Lung microvascular endothelial cell (primary cell): Measurements from ENCODE around the gene PTPRG. TPM values are rescaled to one million over a fixed set of nuclear protein-coding genes. Genes with fewer than 3 reads are reported as not detected.

Experiments
- DNase-seq, 2 donors: peaks; one replicate each; pipeline versions ENCODE4 v3.0.0 to v3.0.0-alpha.2; 2010; ENCODE audit warnings: low read depth in 2 of 2
- total RNA-seq: library from RNA; depleted of rRNA; stranded (reverse); fragments of >200 nt; gene quantifications from 2 replicates; pipeline ENCODE4 v1.2.1, GENCODE V29; 2014

Gene PTPRG
- total RNA-seq, 1 donor from 2014 or later: 5.8 TPM

GRCh38 chr3:61583890-61584875, 22.8 kb downstream of the PTPRG start:
- DNase-seq: no peak

- peak in 1 of 2 donors; percentile 53 for DNase-seq
Measured at GRCh38 chr3:61589856-61590255, 28.5 kb downstream of the PTPRG start.

GRCh38 chr3:61591300-61591699, 29.9 kb downstream of the PTPRG start:
- no peak for DNase-seq

GRCh38 chr3:61593446-61594029, 32.2 kb downstream of the PTPRG start:
- no peak for DNase-seq

- no peak for DNase-seq
Measured at GRCh38 chr3:61594144-61594963, 33.0 kb downstream of the PTPRG start.

- DNase-seq: peak in 1 of 2 donors; percentile 7
Measured at GRCh38 chr3:61594964-61595285, 33.6 kb downstream of the PTPRG start.

GRCh38 chr3:61595288-61595687, 33.9 kb downstream of the PTPRG start:
- DNase-seq: no peak

GRCh38 chr3:61595826-61596225, 34.5 kb downstream of the PTPRG start:
- DNase-seq: no peak

GRCh38 chr3:61597906-61598305, 36.5 kb downstream of the PTPRG start:
- no peak for DNase-seq

- no peak for DNase-seq
Measured at GRCh38 chr3:61600195-61600594, 38.8 kb downstream of the PTPRG start.

GRCh38 chr3:61601831-61602230, 40.5 kb downstream of the PTPRG start:
- no peak for DNase-seq

GRCh38 chr3:61602466-61602865, 41.1 kb downstream of the PTPRG start:
- DNase-seq: no peak

GRCh38 chr3:61605589-61606175, 44.3 kb downstream of the PTPRG start:
- no peak for DNase-seq

GRCh38 chr3:61606196-61606595, 44.8 kb downstream of the PTPRG start:
- DNase-seq: no peak

- no peak for DNase-seq
Measured at GRCh38 chr3:61608072-61608471, 46.7 kb downstream of the PTPRG start.

GRCh38 chr3:61608711-61609110, 47.3 kb downstream of the PTPRG start:
- DNase-seq: no peak

- DNase-seq: no peak
Measured at GRCh38 chr3:61610316-61610715, 48.9 kb downstream of the PTPRG start.

GRCh38 chr3:61612211-61613194, 51.1 kb downstream of the PTPRG start:
- DNase-seq: no peak

- DNase-seq: no peak
Measured at GRCh38 chr3:61613666-61614065, 52.3 kb downstream of the PTPRG start.

- no peak for DNase-seq
Measured at GRCh38 chr3:61615643-61616042, 54.3 kb downstream of the PTPRG start.

GRCh38 chr3:61616586-61616985, 55.2 kb downstream of the PTPRG start:
- DNase-seq: no peak
